ENCODE results near the gene TRPV5.

TRPV5 gene

DNA sequence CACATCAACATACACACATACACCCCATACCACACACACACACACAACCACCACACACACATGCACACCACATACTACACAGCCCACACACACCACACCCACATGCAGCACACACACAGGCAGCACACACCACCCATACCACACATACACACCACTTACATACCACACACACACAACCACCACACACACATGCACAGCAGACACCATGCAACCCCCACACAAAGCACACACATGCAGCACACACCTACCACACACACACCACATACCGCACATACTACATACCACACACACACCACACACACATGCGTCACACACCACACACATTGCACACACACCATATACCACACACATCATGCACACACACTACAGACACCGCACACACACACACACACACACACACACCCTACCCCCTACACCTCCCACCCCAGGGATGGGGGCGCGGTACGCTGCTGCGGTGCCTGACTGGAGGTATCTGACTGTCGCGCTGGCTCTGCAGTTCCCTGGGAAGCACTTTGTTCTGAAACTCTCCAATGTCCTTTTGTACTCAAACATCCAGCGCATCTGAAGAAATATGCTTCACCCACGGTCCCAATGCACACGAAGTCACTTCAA lies 42.6 kb downstream of the TRPV5 start:
- H3K36me3 ChIP-seq (ENCODE audit: control insufficient read depth, insufficient read depth, low read length): no peaks in the 10 kb centered on the region
- peaks cover under 1% of the 10 kb centered on the region for H3K4me1 ChIP-seq (ENCODE audit: control insufficient read depth, insufficient read depth, low read length)
- no peaks in the 10 kb centered on the region for H3K9me3 ChIP-seq (ENCODE audit: control insufficient read depth, low read length)
- H3K27me3 ChIP-seq (ENCODE audit: control insufficient read depth, insufficient read depth, low read length): no peaks in the 10 kb centered on the region
- H3K4me3 ChIP-seq (ENCODE audit: low read length): no peak overlapping the region
- H3K9ac ChIP-seq (ENCODE audit: low read length): no peak overlapping the region

DNA sequence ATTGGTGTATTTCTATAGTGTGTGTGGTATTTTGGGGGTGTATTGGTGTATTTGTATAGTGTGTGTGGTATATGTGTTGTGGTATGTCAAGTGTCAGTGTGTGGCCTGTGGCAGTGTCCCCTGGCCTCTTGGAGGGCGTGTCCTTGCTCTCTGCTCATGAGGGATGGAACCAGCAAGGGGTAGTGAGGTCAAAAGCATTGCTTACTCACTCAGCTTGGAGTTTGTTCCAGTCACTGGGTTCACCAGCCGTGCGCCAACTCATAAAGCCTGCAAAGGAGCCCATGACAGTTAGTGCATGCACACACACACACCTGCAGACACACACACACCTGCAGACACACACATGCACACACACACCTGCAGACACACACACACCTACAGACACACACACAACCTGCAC lies 43.7 kb downstream of the TRPV5 start:
- no peak overlapping the region for H3K4me3 ChIP-seq (ENCODE audit: low read length)
- H3K27me3 ChIP-seq (ENCODE audit: control insufficient read depth, insufficient read depth, low read length): no peaks in the 10 kb centered on the region
- peaks cover 10% of the 10 kb centered on the region for H3K4me1 ChIP-seq (ENCODE audit: control insufficient read depth, insufficient read depth, low read length)
- no peak overlapping the region for H3K9ac ChIP-seq (ENCODE audit: low read length)
- no peaks in the 10 kb centered on the region for H3K9me3 ChIP-seq (ENCODE audit: control insufficient read depth, low read length)
- H3K36me3 ChIP-seq (ENCODE audit: control insufficient read depth, insufficient read depth, low read length): no peaks in the 10 kb centered on the region

DNA sequence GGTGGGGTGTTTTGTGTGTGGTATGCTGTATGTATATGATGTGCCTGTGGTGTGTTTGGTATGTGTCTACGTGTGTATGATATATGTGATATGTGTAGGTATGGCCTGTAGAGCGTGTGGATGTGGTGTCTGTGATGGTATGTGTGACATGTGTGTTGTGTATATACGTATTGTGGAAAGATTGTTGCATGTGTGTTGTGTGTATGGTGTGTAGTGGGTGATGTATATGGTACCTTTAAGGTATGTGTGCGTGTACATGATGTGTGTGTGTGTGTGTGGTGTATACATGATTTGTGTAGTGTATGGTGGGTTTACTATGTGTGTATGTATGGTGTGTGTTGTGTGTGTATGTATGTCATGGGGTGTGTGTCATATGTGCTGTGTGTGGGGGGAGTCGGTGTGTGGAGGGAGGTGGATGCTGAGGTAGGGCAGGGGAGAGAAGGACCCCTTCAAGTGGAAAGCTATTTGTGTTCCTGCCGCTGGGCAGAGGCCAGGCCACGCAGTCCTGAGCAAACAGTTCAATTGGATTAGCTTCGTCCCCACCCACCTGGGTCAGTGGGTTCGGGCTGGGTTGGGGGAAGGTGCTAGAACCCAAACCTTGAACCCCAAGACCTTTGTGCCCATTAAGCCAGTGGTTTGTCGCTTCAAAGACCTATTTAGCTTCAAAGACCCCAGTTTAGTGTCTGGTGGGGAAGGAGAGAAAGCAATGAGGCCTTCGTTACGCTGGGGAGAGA lies 46.1 kb downstream of the TRPV5 start:
- Histone ChIP-seq H3K9ac (ENCODE audit: low read length) (no peak overlapping the region), H3K4me1 (ENCODE audit: control insufficient read depth, insufficient read depth, low read length) (peaks cover 10% of the 10 kb centered on the region), H3K27me3 (ENCODE audit: control insufficient read depth, insufficient read depth, low read length) (peaks cover 5% of the 10 kb centered on the region)

DNA sequence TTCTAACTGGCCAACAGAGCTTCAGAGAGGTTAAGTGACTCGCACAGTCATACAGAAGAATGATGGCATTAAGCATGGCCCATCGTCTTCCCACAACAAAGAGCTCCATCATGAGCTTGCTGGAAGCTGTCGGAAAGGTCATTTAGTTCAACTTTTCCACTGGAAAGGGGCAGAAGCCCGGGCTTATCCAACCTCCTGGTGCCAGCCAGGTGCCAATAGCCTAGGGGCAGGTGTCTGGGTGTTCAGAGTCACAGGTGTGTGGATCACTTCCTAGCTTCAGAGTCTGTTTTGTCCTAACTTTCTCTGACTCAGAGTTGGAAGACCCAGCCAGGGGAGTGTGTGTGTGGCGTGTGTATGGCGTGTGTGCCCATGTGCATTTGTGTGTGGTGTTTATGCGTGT lies 46.7 kb downstream of the TRPV5 start:
- H3K4me1 ChIP-seq (ENCODE audit: control insufficient read depth, insufficient read depth, low read length): peaks cover 10% of the 10 kb centered on the region
- H3K27me3 ChIP-seq (ENCODE audit: control insufficient read depth, insufficient read depth, low read length): peaks cover 5% of the 10 kb centered on the region
- no peak overlapping the region for H3K9ac ChIP-seq (ENCODE audit: low read length)
- no peaks in the 10 kb centered on the region for H3K9me3 ChIP-seq (ENCODE audit: control insufficient read depth, low read length)
- no peak overlapping the region for H3K4me3 ChIP-seq (ENCODE audit: low read length)
- no peaks in the 10 kb centered on the region for H3K36me3 ChIP-seq (ENCODE audit: control insufficient read depth, insufficient read depth, low read length)

More for the DNA sequence above, 46.1 kb downstream of the TRPV5 start:
- no peaks in the 10 kb centered on the region for H3K36me3 ChIP-seq (ENCODE audit: control insufficient read depth, insufficient read depth, low read length)
- H3K9me3 ChIP-seq (ENCODE audit: control insufficient read depth, low read length): no peaks in the 10 kb centered on the region
- no peak overlapping the region for H3K4me3 ChIP-seq (ENCODE audit: low read length)

DNA sequence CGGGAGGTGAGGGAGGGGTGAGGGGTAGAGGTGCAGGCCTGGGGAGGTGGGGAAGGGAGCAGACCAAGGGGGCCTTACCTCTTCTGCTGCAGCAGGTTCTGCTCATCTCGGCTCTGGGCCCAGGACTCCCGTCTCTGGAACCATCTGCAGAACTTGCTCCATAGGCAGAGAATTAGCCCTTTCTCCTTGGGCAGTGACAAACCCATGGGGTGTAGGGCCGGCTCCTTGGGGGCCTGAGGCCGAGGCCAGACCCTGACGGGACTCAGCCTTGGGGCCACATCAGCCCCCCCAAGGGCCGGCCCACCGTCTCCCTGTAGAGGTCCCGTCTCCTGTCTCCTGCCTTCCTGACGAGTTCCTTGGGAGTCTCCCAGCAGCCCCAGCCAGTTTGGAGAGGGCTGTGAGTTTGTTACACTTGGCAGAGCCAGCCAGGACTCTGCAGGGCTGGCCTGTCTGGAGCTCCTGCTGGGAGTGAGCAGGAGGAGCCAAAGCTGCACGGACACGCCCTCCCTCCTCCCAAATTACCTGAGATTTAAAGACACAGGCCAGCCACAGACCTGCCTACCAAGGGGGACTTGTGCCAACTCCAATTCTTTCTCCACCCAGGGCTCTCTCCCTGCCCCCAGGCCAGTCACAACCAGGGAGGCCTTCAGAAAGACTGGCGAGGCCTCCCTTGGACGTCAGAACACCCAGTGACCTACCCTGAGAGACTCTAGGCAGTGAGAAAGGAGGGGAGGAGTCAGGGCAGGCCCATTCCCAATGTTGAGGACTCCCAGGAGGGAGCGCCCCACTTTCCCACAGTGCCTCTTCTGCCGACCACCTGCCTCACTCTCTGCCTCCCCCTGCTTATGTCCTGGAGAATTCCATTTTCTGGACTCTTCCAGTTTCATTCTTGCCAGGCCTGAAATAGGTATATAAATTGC lies 48.0 kb downstream of the TRPV5 start, which contains the start of gene TRPV6:
TRPV6 (minus strand) TSS at position 435 of the 920 bp plus-strand sequence.
- no peaks in the 10 kb centered on the region for H3K36me3 ChIP-seq (ENCODE audit: control insufficient read depth, insufficient read depth, low read length)
- H3K9me3 ChIP-seq (ENCODE audit: control insufficient read depth, low read length): no peaks in the 10 kb centered on the region
- no peak within 1 kb of the TSS for H3K9ac ChIP-seq (ENCODE audit: low read length)
- H3K27me3 ChIP-seq (ENCODE audit: control insufficient read depth, insufficient read depth, low read length): peaks cover 9% of the 10 kb centered on the region
- no peak within 1 kb of the TSS for H3K4me3 ChIP-seq (ENCODE audit: low read length)
- H3K4me1 ChIP-seq (ENCODE audit: control insufficient read depth, insufficient read depth, low read length): peaks cover 10% of the 10 kb centered on the region

DNA sequence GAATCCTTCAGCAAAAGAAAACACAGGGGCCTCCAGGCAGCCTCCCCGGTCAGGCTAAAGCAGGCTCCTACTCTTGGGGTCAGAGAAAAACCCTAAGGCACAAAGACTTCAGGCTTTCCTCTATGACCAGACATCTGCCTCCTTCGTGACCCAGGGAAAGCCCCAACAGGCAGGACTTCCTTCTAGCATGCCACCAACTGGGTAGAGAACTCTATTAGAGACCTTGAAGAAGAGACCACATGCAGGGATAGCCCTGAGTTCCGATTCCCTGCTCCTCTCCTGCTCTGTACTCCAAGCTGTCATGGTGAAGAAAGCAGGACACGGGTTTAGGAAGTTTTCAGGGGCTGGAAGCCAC lies 49.3 kb downstream of the TRPV5 start:
- H3K9ac ChIP-seq (ENCODE audit: low read length): no peak overlapping the region
- no peaks in the 10 kb centered on the region for H3K9me3 ChIP-seq (ENCODE audit: control insufficient read depth, low read length)
- H3K36me3 ChIP-seq (ENCODE audit: control insufficient read depth, insufficient read depth, low read length): no peaks in the 10 kb centered on the region
- H3K4me1 ChIP-seq (ENCODE audit: control insufficient read depth, insufficient read depth, low read length): peaks cover 10% of the 10 kb centered on the region
- no peak overlapping the region for H3K4me3 ChIP-seq (ENCODE audit: low read length)
- peaks cover 20% of the 10 kb centered on the region for H3K27me3 ChIP-seq (ENCODE audit: control insufficient read depth, insufficient read depth, low read length)

DNA sequence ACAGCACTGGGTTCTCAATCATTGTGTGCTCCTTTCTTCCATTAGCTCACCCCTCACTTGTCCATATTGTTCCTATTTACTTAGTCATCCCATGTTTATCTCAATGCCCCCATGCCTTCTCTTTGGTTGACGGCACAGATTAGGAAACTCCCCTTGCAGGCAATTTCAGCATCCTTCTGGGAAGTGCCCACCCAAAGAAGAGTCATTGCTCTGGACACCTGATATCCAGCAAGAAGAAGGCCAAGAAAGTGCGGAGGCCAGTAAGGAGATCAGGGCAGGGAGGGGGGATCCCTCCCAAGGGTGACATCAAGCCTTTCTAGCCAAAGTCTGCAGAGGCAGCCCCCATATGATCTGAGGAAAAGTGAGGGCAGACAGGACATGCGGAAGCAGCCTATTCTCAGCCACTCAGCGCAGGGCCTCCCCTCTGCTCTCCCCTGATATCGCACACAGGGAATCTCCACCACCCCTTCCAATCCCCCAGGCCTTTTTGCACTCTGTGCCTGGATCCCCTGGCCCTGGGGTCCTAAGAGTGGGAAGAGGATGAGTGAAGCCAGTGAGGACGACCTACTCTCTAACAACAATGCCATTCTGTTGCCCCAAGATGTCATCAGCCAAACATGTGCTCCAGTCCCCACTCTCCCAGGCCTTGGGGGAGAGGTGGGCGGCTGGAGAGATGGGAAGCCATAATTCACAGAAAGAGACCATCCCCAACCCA lies 49.8 kb downstream of the TRPV5 start:
- no peak overlapping the region for H3K9ac ChIP-seq (ENCODE audit: low read length)
- H3K4me3 ChIP-seq (ENCODE audit: low read length): no peak overlapping the region
- no peaks in the 10 kb centered on the region for H3K9me3 ChIP-seq (ENCODE audit: control insufficient read depth, low read length)
- H3K36me3 ChIP-seq (ENCODE audit: control insufficient read depth, insufficient read depth, low read length): no peaks in the 10 kb centered on the region
- peaks cover 10% of the 10 kb centered on the region for H3K4me1 ChIP-seq (ENCODE audit: control insufficient read depth, insufficient read depth, low read length)
- peaks cover 20% of the 10 kb centered on the region for H3K27me3 ChIP-seq (ENCODE audit: control insufficient read depth, insufficient read depth, low read length)

DNA sequence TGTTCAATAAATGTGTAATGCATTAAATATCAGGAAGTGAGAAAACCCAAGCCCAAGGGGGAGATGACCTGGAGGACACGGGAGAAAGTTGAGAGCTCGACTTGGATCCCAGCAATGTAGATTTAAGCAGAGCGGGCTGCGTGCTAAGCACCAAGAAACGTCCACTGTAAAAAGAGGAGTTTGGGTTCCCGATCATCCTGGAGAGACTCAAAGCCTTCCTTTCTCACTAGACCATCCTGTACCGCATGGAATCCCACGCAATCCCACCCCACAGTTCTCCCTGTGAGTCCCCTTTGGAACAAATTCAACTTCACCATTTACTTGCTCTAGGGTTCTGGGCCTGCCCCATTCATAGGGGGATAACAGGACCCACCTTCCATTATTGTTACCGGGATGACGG lies 50.4 kb downstream of the TRPV5 start:
- Histone ChIP-seq H3K27me3 (ENCODE audit: control insufficient read depth, insufficient read depth, low read length) (peaks cover 20% of the 10 kb centered on the region), H3K9me3 (ENCODE audit: control insufficient read depth, low read length) (no peaks in the 10 kb centered on the region), H3K4me3 (ENCODE audit: low read length) (no peak overlapping the region), H3K36me3 (ENCODE audit: control insufficient read depth, insufficient read depth, low read length) (no peaks in the 10 kb centered on the region), H3K9ac (ENCODE audit: low read length) (no peak overlapping the region), H3K4me1 (ENCODE audit: control insufficient read depth, insufficient read depth, low read length) (peaks cover 10% of the 10 kb centered on the region)

DNA sequence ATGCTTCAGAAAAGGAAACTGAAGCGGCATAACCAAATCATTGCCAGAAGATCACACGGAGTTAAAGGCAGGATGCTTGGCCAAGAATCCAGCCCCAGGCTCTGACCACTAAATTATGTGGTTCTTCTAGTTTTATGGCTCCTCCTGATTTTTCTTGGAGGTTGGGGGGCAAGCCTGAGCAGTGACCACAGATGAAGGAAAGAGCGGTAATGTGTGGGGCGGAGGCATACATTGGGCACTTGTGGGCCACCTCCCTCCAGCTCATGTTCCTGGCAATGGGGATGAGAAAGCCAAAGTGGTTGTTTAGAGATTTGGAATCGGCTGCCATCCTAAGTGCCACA lies 51.2 kb downstream of the TRPV5 start:
- no peak overlapping the region for H3K9ac ChIP-seq (ENCODE audit: low read length)
- no peaks in the 10 kb centered on the region for H3K36me3 ChIP-seq (ENCODE audit: control insufficient read depth, insufficient read depth, low read length)
- H3K27me3 ChIP-seq (ENCODE audit: control insufficient read depth, insufficient read depth, low read length): peaks cover 20% of the 10 kb centered on the region
- H3K4me1 ChIP-seq (ENCODE audit: control insufficient read depth, insufficient read depth, low read length): peaks cover 10% of the 10 kb centered on the region
- no peak overlapping the region for H3K4me3 ChIP-seq (ENCODE audit: low read length)
- no peaks in the 10 kb centered on the region for H3K9me3 ChIP-seq (ENCODE audit: control insufficient read depth, low read length)

DNA sequence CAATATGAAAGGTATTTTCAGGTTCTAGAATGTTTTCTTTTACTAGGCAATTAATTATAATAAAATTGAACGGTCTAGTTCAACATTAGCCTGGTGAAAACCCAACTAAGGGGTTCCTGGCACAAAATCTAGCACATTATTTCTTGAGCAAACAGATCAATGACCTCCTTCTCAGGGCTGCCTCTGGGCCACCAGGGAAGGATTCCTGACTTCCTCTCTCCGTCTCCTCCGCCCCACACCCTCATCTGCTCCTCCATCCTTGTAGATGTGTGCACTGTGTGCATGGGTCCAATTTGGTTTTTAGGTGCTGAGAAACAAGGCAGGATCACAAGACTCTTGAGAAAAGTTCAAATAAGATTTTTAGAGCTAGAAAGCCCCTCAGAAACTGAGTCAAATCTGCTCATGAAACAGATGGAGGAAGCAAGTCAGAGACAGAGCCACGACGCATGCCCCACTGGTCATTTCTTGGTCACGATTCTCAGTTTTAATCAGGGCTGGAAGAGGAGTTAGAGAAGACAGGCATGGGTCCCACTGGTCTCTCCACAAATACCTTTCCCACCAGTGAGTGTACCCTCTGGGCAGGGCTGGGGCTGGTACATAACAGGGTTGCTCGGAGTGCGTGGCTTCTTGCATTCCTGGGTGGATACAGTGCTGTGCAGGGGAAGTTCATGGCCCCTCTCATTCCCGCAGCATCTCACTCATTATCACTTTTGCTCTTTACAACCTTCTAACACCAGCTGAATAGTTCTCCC lies 51.8 kb downstream of the TRPV5 start:
- Histone ChIP-seq H3K4me3 (ENCODE audit: low read length) (no peak overlapping the region), H3K4me1 (ENCODE audit: control insufficient read depth, insufficient read depth, low read length) (peaks cover 10% of the 10 kb centered on the region)

DNA sequence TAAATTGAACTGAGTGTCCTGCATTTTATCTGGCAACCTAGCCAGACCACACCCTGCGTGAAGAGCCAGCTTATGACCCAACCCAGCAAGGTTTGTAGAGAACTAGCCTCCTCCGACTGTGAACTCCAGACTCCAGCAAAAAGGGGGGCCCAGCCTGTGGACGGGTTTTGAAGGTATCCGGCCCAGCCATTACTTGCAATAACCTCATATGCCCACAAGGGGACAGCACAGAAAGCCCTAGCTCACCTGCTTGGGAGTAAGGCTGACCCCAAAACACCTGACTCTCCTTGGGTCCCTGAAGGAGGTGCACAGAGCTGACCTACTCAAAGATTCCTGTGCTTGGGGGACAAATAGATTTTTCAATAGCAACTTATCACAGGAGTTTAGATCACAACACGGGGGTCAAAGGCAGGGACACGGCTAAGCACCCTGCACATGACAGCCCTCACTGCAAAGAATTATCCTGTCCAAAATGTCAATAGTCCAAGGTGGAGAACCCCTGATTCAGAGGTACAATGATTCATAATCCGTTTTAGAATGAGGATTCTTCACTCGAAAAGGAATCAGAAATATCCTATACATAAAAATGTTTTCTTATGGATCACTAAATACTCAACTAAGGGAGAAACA lies 52.6 kb downstream of the TRPV5 start:
- no peaks in the 10 kb centered on the region for H3K36me3 ChIP-seq (ENCODE audit: control insufficient read depth, insufficient read depth, low read length)
- peaks cover 10% of the 10 kb centered on the region for H3K4me1 ChIP-seq (ENCODE audit: control insufficient read depth, insufficient read depth, low read length)
- H3K9ac ChIP-seq (ENCODE audit: low read length): no peak overlapping the region
- H3K27me3 ChIP-seq (ENCODE audit: control insufficient read depth, insufficient read depth, low read length): peaks cover 20% of the 10 kb centered on the region
- H3K9me3 ChIP-seq (ENCODE audit: control insufficient read depth, low read length): no peaks in the 10 kb centered on the region
- no peak overlapping the region for H3K4me3 ChIP-seq (ENCODE audit: low read length)

More for the DNA sequence above, 51.8 kb downstream of the TRPV5 start:
- Histone ChIP-seq H3K9ac (ENCODE audit: low read length) (no peak overlapping the region), H3K27me3 (ENCODE audit: control insufficient read depth, insufficient read depth, low read length) (peaks cover 20% of the 10 kb centered on the region), H3K36me3 (ENCODE audit: control insufficient read depth, insufficient read depth, low read length) (no peaks in the 10 kb centered on the region), H3K9me3 (ENCODE audit: control insufficient read depth, low read length) (no peaks in the 10 kb centered on the region)

All from mucosa of stomach (tissue), 1 donor.